GM18868 (cell line): ENCODE measurements around the gene LDLRAP1.
"Not testable (repeated sequence)": the region's sequence is repeated elsewhere in the genome, so short reads cannot be mapped to it uniquely, and the experiment has no call there.

ENCODE experiments used
- ATAC-seq: cut with Tn5 transposase; IDR thresholded peaks from one replicate; pipeline ENCODE4 v1.9.1; 2021; ENCODE audit warnings: mild to moderate bottlenecking, moderate library complexity; ENCODE audit not compliant: unreplicated experiment

LDLRAP1 gene

GRCh38 chr1:25543425-25544242 is at the start of gene LDLRAP1:
TSS of gene LDLRAP1 (plus strand) at chr1:25543606. CDS start at chr1:25543699, 93 bp downstream.
- peak; percentile 76 for ATAC-seq

DNA sequence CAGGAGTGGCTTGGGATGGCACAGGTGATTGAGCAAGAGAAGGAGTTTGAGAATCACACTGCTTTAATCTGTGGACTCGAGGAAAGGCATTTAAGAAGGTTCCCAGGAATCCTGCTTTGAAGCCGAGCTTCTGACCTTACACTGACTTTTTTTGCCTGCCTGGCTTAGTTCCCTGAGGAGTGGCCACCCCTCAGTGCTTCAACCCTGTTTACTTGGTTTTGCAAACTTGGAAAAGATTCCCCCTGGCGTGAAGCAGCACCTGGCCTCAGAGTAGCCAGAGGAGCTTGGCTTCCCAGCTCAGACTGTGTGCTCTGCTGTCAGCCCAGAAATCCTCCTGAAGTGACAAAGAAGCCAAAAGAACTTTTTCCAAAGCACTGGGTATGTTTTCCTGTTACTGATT is 48.5 kb upstream of the LDLRAP1 start:
- ATAC-seq: no peak

DNA sequence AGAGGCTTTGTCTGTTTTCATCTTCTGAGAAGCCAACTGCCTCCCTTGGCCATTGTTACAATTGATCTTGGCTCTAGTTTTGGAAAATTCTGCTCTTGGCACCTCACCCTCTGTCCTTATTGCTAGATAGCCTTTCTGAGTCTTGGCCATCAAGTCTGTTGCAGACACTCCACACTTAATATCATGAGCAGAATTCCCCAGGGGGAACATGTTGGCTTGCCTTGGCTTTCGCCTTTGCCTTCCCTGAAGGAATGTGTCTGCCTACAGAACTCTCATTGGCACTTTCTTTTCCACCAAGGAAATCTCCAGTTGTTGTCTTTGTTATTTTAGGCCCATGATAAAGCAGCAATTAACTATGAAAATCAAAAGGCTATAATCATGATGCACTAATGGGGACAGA is 42.7 kb upstream of the LDLRAP1 start:
- ATAC-seq: no peak

GRCh38 chr1:25501235-25502058 is 42.0 kb upstream of the LDLRAP1 start:
- ATAC-seq: no peak

- no peak for ATAC-seq
These were observed 40.4 kb upstream of the LDLRAP1 start for GRCh38 chr1:25502957-25503356.

- no peak for ATAC-seq
These were observed 39.6 kb upstream of the LDLRAP1 start for GRCh38 chr1:25503551-25504426.

- ATAC-seq: no peak
These were observed 38.5 kb upstream of the LDLRAP1 start for GRCh38 chr1:25504706-25505595.

DNA sequence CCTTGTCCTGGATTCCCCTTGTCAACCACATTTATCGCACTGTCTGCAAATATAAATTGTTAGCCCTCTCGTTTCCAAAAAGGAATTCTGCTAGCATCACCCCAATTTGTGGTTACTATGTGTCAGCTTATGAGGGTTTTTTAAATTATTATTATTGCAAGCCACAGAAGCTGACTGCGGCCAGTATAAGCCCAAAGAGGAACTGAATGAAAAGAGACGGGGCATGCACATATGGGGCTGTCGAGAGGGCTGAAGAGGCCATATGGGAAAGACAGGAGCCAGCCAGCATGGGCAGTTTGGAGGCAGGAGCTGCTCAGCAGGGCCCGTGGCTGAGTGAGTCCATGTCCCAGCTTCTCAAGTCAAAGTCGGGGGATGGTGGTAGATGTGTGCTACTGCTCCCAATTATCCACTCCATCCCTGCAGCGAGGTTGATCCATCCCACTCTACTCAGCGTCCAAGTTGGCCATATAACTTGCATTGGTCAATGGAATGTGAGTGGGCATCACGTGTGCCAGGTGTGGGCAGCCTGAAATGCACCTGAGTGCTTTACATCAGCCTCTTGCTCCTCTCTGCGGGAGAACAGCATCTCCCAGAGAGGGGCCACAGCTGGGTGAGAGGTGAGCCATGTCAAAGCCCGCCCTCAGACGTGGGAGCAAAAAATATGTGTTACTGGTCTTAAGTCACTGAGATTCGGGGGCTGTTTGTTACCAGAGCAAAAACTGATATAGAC is 37.6 kb upstream of the LDLRAP1 start:
- ATAC-seq: no peak

DNA sequence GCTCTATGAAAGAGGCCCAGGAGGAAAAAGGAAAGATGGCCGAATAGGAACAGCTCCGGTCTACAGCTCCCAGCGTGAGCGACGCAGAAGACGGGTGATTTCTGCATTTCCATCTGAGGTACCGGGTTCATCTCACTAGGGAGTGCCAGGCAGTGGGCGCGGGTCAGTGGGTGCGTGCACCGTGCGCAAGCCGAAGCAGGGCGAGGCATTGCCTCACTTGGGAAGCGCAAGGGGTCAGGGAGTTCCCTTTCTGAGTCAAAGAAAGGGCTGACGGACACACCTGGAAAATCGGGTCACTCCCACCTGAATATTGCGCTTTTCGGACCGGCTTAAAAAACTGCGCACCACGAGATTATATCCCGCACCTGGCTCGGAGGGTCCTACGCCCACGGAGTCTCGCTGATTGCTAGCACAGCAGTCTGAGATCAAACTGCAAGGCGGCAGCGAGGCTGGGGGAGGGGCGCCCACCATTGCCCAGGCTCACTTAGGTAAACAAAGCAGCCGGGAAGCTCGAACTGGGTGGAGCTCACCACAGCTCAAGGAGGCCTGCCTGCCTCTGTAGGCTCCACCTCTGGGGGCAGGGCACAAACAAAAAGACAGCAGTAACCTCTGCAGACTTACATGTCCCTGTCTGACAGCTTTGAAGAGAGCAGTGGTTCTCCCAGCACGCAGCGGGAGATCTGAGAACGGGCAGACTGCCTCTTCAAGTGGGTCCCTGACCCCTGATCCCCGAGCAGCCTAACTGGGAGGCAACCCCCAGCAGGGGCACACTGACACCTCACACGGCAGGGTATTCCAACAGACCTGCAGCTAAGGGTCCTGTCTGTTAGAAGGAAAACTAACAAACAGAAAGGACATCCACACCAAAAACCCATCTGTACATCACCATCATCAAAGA is 36.6 kb upstream of the LDLRAP1 start:
- not testable (repeated sequence) for ATAC-seq

GRCh38 chr1:25513666-25514065 is 29.7 kb upstream of the LDLRAP1 start:
- no peak for ATAC-seq

DNA sequence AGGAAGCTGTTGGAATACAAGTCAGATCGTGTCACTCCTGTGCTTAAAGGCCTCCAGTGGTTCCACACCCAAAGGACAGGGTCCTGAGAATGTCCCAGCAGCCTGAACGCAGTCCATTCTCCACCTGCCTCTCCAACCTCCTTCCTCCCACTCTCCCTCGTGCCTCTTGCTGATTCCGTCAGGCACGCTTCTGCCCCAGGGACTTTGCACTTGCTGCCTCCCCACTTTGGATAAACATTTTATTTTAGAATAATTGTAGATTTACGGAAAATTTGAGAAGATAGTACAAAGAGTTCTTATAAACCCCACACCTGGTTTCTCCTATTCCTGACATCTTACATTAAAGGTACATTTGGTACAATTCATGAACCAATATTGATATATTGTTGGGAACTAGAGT is 28.4 kb upstream of the LDLRAP1 start:
- no peak for ATAC-seq

GRCh38 chr1:25516686-25517085 is 26.7 kb upstream of the LDLRAP1 start:
- no peak for ATAC-seq

DNA sequence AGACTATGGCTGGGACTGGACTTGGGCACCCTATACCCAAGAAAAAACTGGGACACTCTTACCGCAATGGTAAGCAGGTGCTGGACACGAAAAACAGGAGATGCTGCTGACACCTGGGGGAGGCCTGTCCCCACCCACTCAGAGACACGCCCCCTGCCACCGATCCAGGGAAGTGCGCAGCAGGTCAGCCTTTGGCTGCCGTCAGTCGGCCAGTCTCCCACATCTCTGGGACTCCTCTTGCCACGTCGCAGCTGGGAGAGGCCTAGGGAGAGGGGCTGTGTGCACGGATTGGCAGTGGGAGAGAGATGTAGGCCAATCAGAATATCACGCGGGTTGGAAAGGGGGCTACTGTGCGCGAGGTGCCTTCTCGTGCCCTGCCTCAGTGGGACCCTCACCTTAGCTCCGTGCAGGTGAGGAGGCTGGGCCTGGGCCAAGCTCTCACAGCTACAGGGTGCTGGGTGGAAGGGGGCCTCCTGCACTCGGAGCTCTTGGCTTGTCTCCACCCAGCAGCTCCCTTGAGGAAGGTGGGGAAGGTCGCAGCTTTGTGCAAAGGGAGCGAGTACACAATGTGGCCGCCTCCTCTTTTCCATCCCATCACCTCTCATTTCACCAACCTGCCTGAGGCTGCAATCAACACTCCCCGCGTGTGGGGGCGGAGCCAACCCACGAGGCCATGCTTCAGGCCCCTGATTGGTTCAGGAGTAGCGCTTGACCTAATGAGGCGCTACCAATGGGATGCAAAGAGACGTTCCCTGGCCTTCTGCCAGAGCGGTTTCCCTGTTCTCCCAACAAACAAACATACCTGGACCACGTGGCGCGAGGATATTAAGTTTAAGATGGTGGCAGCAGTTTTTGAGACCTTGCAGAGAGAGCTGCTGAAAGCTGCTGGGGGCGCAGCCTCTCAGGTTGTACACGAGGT is 25.7 kb upstream of the LDLRAP1 start:
- ATAC-seq: no peak

- no peak for ATAC-seq
These were observed 23.8 kb upstream of the LDLRAP1 start for GRCh38 chr1:25519624-25520023.

DNA sequence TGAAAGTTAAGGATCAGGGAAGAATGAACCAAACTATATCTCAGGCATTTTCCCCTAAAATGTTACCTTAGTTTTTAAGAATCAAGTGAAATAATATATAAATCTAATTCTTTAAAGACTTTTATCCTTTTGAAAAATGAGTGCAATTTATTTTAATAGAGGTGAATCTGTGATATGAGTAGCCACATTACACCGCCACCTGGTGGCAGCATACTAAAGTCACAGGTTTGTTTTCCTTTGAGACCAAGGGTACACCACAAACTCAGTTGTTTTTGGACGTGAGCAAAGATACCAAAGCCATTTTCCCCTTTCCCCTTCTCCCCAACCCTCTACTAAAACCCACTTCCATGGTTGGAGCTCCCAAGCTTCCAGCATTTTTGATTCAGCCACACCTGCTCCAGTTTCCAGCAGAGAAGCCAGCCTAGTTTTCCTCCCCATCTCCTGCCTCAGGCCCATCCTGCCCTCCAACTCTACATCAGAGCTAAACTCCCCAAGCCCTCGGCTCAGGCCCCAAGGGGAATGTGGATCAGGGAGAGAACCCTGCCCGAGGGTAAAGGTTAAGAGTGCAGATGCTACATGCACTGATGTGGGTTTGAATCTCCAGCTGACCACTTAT is 22.9 kb upstream of the LDLRAP1 start:
- ATAC-seq: no peak

- no peak for ATAC-seq
These were observed 21.3 kb upstream of the LDLRAP1 start for GRCh38 chr1:25522031-25522655.
